Esophagus squamous epithelium (tissue), 4 donors: ENCODE measurements around the gene PPP1R14C.

Experiments
- POLR2A ChIP-seq, 4 donors: fragments of 450-650 bp; IDR thresholded peaks; one replicate each; pipeline ENCODE4 v1.6.1; 2017; ENCODE audit warnings: antibody characterized with exemption in 4 of 4, mild to moderate bottlenecking in 4 of 4, moderate library complexity in 3 of 4
- TF ChIP-seq, protein P1 (sequence below), 6 experiments: fragments of 450-650 bp in 4 of 6; fragments of 200-600 bp in 2 of 6; sonication (generic) in 2 of 6; IDR thresholded peaks; one replicate each; pipeline ENCODE4 v1.5.1; 2016 to 2019; ENCODE audit warnings: antibody characterized with exemption in 6 of 6, mild to moderate bottlenecking in 4 of 6, moderate library complexity in 4 of 6

GRCh38 chr6:150118203-150118602, 24.6 kb upstream of the PPP1R14C start:
- TF ChIP-seq, protein P1, sequence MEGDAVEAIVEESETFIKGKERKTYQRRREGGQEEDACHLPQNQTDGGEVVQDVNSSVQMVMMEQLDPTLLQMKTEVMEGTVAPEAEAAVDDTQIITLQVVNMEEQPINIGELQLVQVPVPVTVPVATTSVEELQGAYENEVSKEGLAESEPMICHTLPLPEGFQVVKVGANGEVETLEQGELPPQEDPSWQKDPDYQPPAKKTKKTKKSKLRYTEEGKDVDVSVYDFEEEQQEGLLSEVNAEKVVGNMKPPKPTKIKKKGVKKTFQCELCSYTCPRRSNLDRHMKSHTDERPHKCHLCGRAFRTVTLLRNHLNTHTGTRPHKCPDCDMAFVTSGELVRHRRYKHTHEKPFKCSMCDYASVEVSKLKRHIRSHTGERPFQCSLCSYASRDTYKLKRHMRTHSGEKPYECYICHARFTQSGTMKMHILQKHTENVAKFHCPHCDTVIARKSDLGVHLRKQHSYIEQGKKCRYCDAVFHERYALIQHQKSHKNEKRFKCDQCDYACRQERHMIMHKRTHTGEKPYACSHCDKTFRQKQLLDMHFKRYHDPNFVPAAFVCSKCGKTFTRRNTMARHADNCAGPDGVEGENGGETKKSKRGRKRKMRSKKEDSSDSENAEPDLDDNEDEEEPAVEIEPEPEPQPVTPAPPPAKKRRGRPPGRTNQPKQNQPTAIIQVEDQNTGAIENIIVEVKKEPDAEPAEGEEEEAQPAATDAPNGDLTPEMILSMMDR (IDR thresholded peaks at IDR 0.05), result no peak
- no peak for TF ChIP-seq POLR2A (IDR thresholded peaks at IDR 0.05)
